GM12872 (cell line): ENCODE measurements around the gene MACROD2.

Experiments used
- CTCF ChIP-seq: IDR thresholded peaks from 3 replicates; pipeline ENCODE4 v1.5.1; 2011; ENCODE audit warnings: low read depth, mild to moderate bottlenecking, low read length, moderate library complexity; ENCODE audit not compliant: insufficient read depth

MACROD2 gene

GRCh38 chr20:14815340-14815739 is 820.0 kb downstream of the MACROD2 start:
- TF ChIP-seq CTCF = no peak

GRCh38 chr20:14816471-14816870 is 821.2 kb downstream of the MACROD2 start:
- no peak for TF ChIP-seq CTCF

DNA sequence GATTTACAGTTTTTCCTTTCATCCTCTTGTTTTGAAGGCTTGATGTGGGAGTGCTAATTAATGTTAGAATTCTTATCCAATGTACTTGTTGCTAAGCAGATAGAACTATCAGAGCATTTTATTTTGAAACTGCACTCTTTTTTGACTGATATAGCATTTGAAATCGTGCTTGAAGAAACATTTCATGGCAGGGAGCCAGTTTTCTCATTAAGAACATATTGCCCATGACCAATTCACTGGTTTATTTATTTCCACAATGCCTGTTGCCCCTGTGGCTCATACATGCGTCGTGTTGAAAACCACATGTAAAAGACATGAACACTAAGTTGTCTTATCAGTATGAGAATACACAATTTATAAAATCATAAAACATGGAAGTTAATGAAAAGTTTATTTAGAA is 821.8 kb downstream of the MACROD2 start:
- TF ChIP-seq CTCF = no peak

DNA sequence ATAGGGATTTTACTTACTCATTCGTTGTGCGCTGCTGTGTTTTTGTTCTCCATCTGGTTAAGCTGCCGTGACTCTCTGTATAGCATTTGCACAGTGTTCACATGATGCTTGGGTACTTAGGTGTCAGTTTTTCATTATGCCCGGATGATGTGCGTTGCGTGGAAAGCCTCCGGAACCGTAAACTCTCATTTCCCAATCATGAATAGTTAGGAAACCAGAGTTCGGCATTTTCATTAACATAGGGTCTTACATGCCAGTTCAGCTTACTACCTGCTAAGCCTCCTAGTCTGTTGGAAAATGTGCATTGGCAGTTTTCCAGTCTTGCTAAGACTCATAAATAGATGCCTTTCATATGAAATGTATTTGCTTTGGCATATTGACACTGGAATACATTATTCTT is 825.5 kb downstream of the MACROD2 start:
- no peak for TF ChIP-seq CTCF

DNA sequence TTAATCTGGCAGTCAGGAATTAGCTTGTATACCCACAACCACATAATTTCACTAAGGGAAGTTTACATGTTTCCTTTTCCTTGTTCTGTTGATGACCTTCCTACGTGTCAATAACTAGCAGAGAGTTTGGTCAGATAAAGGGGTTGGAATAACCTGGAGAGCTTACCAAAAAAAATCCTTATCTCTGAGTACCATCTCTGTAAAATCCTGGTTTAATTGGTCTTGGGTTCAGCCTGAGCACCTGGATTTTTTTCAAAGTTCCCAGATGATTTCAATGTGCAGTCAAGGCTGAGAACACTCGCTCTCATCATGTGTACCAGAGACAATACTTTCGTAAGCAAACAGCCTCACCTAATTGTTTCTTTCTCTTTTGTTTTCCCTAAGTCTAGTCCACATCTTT is 825.9 kb downstream of the MACROD2 start:
- no peak for TF ChIP-seq CTCF

DNA sequence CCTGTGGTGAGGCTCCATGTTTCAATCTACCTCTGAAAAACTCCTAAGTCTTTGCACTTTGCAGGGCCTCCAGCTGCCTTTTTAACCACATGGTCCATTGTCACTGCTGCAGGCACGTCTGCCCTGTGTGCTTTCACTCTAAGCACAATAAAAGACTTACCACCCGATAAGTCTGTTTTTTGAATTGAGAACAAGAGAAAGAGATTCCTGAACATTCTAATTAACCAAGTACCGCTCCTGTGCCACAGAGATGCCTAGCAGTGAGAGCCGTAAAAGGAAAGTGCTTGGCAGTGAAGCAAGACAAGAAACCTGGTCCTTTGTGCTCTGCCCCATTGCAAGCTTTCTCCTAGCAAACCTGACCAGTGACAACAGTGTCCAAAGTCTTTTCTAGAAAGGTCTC is 829.7 kb downstream of the MACROD2 start:
- no peak for TF ChIP-seq CTCF

DNA sequence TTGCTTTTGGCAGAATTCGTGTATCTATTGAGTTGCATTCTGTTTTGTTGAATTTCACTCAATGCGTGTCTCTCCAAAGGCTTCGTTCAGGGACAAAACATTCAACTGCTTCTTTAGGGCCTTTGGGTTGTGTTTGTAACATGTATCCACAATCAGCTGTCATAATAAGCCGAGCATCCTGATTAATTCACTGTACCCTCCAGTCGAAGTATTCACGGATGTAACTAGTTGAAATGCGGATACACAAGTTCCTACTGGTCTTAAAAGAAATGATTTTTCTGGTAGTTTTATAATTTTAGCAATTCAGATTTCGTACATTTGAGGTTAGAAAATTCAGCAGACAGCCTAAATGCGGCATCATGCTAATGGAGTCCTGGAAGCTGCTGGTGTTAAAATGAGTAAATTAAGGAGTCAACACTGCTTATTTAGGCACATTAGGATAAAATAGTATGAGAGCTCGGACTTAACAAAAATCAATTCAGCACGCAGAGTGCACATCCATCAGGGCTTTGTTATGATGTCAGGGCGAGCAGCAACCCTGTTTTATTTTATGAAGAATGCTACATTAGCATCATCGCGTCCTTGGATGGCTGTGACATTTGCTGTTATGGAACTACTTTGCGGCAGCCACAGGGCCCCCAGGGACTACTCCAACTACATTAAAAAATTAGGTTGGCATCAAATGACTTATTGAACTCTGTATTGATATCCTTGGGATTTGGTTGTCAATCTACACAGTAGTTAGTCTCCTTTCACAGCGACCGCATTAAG is 831.4 kb downstream of the MACROD2 start:
- no peak for TF ChIP-seq CTCF
